GM18498 (cell line): Measurements from ENCODE around the gene EXOSC9.

Source experiments
- ATAC-seq: cut with Tn5 transposase; IDR thresholded peaks from one replicate; pipeline ENCODE4 v1.9.1; 2021; ENCODE audit warnings: mild to moderate bottlenecking, moderate library complexity; ENCODE audit not compliant: unreplicated experiment

Gene EXOSC9

GRCh38 chr4:121788896-121789295 is 12.2 kb upstream of the EXOSC9 start:
- peak; percentile 92 for ATAC-seq

- ATAC-seq: no peak
Observed at GRCh38 chr4:121789455-121789854, 11.7 kb upstream of the EXOSC9 start.

GRCh38 chr4:121789960-121790829 is 10.9 kb upstream of the EXOSC9 start:
- no peak for ATAC-seq

DNA sequence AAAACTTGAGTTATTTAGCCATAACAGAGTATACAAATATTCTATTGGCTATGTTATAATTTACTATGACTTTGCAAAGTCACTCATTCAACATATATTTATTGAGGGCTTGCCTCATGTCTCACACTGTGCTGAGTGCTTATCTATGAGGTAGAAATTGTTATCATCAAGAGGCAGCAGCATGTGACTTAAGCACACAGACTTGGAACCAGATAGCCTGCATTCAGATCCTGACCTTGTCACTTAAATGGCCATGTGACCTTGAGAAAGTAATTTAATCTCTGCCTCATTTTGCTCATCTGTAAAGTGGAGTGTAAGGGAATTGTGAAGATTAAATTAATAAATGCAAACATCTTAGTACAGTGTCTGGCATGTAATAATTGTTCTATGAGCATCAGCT is 10.1 kb upstream of the EXOSC9 start:
- no peak for ATAC-seq

DNA sequence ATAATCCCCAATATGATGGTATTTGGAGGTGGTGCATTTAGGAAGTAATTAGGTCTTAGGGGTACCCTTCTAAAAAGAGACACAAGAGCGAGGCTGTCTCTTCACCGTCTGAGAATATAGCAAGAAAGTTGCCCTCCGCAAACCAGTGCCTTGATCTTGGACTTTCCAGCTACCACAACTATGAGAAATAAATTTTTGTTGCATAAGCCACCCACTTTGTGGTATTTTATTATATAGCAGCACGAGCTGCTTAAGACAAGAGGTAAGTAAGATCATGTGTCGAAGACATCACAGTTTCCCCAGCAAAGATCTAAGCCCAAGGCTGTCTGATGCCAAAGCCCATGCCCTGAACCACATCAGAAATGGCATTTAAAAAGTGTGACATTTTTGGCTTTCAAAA is 9.6 kb upstream of the EXOSC9 start:
- ATAC-seq: no peak

- ATAC-seq: no peak
Observed at GRCh38 chr4:121792966-121793365, 8.2 kb upstream of the EXOSC9 start.

DNA sequence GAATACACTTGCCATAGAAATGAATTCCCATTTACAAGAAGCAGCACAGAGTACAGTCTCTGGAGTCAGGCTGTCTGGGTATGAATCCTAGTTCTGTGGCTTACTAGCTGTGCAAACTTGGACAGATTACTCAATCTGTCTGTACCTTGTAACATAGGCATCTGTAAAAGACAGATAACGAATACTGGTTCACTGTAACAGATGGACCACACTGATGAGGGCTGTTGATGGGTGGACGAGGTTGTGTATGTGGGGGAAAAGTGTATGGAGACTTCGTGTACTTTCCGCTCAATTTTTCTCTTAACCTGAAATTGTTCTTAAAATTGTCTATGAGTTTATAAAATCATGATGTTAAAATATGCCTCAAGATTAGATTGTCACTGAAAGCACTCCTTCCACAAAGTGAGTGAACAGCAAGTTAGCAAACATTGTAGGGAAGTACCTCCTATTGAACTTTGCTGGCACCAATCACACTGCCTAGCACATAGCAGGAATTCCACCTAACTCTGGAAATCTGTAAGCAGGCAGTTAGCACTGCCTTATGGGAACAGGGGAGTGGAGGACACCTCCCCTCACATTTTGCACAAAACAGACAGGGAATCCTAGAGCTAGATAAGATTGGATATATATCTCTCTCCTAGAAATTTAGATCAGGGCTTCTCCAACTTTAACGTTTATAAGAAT is 6.5 kb upstream of the EXOSC9 start:
- no peak for ATAC-seq

DNA sequence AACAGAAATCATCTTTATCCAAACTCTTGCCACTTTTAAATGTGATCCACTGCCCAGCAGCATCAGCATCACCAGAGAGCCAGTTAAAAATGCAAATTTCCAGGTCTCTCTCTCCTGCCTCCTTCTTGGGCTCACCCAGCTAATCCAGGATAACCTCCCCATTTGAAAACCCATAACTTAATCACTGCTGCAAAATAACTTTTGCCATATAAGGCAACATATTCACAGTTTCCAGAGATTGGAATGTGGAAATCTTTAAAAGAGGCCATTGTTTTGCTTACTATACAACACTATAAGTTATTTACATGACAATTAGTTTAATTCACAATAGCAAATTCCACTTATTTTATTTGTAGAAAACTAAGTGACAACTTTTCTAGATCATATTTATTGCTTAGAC is 4.8 kb upstream of the EXOSC9 start:
- no peak for ATAC-seq

DNA sequence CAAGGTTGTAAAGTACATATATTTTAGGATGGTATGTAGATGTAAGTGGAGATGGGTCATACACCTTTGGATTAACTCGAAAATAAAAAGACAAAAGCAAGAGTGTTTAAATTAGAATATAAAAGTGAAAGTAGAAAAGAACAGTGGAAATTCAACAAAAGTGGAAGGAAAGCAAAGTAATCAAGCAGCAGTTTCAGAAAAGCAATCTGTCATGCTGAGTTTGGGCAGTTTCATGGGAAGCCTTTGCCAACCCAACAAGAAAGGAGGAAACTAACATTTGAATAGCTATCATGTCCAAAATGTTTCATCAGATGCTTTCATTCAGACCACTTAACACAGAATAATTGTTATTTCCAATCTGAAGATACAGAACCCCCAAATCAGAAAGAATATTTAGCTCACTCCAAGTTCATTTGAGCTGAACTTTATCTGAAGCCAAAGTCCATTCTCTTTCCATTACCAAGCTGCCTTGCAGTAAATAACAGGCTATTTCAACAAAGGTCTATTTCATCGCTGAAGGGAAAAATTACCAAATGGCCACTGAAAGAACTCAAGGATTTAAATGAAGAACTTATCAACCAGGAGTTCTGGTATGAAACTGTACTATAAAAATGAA is 1.8 kb upstream of the EXOSC9 start:
- no peak for ATAC-seq

GRCh38 chr4:121799867-121800501 is 1.1 kb upstream of the EXOSC9 start:
- ATAC-seq: no peak

DNA sequence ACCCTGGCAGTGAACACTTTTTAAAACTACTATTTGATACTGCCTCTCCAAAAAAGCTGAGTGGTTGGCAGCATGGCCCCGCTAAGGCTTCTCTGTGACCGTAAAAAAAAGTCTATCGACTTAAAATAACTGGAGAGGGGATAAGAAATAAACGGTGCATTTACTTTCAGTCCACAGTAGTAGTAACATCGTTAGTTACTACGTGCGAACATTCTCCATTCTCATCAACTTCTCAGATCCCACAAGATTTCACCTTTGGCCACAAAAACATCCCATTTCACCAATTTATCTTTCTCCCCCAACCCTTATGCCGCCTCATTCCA is 524 bp upstream of the EXOSC9 start:
- ATAC-seq: peak; percentile 43

- no peak for ATAC-seq
Observed at GRCh38 chr4:121801715-121802075, 572 bp downstream of the EXOSC9 start.

GRCh38 chr4:121806411-121806810 is 5.3 kb downstream of the EXOSC9 start:
- no peak for ATAC-seq

DNA sequence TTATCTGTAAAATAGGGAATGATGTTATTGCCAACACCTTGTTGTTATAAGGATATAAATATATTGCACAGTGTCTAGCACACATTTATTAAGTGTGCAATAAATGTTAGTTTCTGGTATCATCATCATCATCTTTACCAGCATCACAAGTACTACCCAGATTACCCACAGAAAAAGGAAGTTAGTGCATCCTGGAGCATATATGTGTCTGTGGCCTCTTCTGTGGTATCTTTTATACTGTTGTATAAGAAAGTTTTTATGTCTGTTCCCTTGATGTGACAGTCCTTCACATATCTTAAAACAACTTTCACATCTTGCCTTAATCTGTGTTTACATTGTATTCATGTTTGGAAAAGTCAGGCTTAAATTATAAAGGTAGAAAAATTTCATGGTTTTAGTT is 10.0 kb downstream of the EXOSC9 start:
- ATAC-seq: no peak

- ATAC-seq: no peak
Observed at GRCh38 chr4:121814756-121815155, 13.6 kb downstream of the EXOSC9 start.

DNA sequence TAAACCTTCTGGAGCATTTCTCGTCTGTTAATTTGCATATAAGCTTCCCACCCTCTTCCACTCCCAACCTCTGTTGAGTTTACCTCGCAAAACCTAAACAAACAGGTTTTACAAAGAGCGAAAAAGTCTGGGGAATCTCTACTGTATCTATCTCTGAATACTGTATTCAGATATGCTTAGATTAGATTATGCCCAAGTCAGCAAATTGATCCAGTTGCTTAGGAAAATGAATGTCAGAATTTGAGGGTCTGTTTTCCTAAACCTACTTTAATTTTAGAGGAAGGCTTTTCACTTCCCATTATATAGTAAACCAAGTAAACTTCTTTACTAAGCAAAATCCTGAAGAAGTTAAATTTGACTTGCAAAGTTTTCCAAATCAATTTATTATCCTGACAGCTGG is 15.9 kb downstream of the EXOSC9 start:
- ATAC-seq: no peak

GRCh38 chr4:121817701-121818100 is 16.6 kb downstream of the EXOSC9 start:
- no peak for ATAC-seq

- no peak for ATAC-seq
Observed at GRCh38 chr4:121818215-121818614, 17.1 kb downstream of the EXOSC9 start.

DNA sequence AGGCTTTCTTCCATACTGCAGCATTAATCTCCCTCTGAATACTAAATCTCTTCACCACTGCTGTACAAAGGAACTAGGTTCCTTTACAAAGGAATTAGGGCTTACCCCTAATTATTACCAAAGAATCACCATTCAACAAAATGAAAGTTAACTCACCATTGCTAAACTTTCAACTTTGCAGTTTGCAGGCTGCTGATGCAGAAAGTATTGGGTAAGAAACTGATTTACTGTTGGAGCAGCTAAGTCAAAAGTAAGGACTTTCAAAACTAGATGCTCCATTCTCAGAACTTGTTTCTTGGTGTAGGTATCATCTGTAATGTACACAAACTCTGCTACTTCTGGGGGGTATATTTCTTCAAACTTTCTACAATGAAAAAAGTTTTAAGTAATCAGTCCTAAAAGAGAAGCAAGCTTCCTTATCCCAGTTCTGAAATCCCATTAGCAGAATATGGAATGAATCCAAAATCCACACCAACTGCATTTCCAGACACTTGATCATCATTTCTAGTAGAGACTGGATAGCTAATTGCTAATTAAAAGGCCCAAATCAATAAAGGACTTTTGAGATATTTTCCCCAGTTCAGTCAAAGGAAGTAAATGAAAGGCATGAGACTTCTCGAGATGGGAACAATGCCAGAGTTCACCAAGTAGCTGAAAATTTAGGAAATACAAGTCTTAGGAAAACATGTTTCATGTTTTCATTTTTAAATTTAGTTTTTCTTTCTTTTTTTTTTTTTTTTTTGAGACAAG is 18.3 kb downstream of the EXOSC9 start:
- ATAC-seq: no peak

DNA sequence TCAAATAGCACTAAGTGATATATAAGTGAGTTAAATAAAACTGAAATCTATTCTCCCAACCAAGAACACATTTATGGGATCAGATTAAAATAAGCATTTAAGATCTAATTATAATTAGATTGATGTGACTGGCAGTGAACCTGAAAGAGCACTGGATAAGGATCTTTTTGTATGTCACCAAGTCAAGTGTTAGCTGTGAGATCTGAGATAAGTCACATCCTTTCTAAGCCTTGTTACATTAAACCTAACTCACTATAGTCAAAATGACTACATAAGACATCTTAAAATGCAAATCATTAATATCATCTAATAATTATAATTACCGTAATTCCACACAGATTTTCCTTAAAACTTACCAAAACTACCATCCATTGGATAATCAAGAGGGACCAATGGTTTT is 20.9 kb downstream of the EXOSC9 start:
- no peak for ATAC-seq
